Activated CD4-positive, alpha-beta T cell treated with anti-CD3 and anti-CD28 coated beads, Interleukin-10, Interleukin-2, amounts not matched to agents 100 ng/mL and 50 ng/mL, durations not matched to agents 16 hours and 8 hours (primary cell): ENCODE measurements around the gene KIAA1328.
"Not testable (repeated sequence)": the region's sequence is repeated elsewhere in the genome, so short reads cannot be mapped to it uniquely, and the experiment has no call there.

Experiments used
- DNase-seq: peaks from one replicate; pipeline ENCODE4 v3.0.0-alpha.2; 2020

KIAA1328 gene

DNA sequence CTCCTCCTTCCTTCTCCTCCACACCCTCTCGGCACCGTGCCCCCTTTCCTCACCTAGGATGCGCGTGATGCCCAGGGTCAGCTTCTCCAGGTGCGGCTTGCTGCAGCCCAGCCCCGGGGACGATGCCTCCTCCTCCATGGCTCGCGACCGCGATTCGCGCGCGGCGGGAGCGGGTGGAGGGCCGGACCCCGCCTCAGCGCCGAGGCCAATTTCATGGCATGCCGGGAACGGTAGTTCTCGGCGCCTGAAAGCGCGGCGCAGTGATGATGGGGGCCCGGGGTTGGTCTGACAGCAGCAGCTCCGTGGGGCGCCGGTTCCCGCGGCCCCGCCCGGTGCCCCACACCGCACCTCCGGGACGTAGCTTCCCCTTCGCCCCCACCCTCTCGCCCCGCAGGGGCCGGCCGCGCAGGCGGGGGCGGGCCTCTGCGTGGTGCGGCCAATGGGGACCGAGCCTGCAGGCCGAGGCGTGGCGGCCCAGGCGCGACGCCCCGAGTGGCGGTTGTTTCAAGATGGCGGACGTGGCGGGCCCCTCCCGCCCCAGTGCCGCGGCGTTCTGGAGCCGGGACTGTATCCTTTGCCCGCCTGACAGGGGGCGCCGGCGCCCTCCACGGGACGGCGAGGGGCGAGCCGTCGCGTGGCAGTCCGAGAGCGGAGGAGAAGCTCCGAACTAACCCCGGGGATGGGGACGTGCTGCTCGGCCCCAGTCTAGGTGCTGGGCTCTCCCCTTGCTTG lies at the start of gene KIAA1328, which contains the start of gene TPGS2:
KIAA1328 (plus strand) TSS at position 498 of the 732 bp plus-strand sequence; CDS start at position 510, 12 bp downstream.
TPGS2 (minus strand) TSS at position 373 of the 732 bp plus-strand sequence; CDS start at position 138, 235 bp downstream.
- DNase-seq, result peak; percentile 94

DNA sequence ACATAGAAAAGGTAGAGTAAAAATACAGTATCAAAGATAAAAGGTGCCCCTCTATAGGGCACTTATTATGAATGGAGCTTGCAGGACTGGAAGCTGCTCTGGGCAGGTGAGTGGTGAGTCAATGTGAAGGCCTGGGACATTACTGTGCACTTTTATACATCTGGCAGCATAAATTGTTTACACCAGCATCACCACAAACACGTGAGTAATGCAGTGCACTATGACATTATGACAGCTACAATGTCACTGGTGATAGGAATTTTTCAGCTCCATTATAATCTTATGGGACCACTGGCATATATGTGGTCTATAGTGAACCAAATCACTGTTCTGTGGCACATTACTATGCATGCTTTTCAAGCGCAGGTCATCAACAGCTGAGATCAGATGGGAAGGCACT lies 48.2 kb upstream of the KIAA1328 start:
- DNase-seq, result no peak

DNA sequence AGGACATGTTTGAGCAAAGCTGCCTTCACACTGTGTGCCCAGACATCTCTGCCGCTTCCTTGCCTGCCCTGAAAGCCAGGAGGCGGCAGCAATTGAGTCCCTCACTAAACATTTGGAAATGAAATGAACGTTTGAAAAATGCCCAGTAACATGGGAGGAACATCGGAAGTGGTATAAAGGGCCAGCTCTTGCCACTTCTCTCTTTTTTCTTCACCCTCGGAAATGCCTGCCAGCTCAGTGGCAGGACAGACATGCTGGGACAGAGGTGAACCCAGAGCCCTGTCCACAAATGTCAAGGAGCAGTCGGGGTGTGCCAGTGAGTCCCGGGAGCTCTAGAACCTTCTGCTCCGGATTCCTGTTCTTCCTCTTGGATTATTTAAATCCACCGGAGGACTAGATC lies 46.2 kb upstream of the KIAA1328 start:
- DNase-seq, result no peak

DNA sequence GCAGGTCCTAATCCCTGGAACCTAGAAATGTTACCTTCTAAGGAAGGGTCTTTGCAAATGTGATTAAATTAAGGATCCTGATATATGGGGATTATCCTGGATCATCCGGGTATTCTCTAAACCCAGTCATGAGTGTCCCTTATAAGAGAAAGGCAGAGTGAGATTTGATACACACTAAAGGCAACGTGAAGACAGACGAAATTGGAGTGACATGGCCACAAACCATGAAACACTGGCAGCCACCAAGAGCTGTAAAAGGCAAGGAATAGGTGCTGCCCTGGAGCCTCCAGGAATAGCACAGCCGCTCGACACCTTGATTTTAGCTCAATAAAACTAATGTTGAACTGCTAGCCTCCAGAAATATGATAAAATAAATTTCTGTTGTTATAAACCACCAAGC lies 45.1 kb upstream of the KIAA1328 start:
- DNase-seq, result no peak

DNA sequence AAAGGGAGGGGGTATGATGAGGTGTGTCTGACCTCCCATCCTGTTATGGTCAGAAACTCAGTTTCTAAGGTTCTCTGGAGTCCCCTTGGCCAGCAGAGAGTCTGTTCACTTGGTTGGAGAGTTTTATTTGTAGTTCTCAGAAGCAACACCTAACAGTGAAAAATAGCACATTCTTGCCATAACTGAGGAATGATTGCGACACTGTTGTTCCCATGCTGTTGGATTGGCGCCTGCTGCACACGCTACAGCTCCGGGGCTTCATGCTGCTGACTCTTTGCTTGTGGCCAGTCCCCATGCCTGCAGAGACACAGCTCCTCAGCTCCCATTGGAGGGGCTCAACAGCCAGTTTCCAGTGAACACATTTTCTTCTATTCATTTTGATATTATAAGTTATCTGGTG lies 42.2 kb upstream of the KIAA1328 start:
- no peak for DNase-seq

DNA sequence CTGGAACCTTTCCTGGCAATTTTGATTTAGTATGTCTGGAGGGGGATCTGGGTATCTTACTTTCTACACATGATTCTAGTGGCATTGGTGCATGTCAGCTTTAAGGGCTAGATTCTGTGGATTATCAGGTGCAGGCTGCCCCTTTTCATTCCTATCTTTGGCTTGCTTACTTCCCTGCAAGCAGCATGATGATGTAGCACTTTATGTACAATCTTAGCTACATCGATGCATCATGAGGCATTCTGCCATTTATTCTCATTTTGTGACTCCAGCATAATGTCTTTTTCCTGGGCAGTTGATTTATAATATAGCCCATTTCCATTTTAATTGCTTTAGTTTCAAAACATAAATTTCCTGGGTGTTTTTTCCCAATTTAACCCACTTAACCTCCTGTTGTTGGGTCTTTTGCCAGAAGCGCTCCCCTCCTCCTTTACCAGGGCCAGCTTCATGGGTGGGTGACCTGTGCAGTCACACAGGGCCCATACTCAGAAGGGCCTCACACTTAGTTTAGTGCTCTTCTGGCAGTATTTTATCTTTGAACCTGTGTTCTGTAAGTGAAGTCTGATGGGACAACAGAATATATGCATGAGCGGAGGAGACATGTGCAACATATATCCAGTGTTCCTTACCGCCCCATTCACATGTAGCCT lies 36.2 kb upstream of the KIAA1328 start:
- DNase-seq, result no peak

DNA sequence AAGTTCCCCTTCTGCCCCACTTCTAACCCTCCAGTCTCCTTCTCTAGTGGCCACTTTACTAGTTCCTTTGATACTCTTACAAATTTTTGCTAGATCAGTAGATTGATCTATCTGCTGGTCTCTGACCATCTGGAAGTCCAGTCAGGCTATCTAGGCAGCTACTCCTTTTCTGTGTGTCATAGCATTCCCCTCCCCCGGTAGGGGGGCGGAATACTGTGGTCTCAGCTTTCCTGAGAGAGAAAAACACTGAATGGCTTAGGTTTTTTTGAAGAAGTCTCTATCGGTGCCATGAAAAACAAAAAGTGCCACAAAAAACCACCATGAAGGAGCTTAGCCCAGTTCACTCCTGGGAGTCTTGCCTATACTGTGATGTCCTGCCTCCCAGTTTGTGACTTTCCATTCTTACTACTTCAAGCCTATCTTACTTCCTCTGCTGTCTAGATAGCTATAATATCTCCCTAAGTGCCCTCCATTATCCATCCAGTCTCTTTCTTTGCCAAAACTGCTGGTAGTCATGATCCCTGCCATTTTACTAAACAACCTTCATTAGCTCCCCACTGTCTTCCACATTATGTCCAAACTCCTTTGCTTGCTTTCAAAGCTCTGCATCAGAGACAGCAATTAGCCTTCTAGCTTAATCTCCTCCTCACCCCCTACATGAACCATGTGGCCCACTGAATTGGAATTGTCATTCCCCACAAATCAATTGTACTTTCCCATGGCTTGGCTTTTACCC lies 30.0 kb upstream of the KIAA1328 start:
- DNase-seq, result no peak

DNA sequence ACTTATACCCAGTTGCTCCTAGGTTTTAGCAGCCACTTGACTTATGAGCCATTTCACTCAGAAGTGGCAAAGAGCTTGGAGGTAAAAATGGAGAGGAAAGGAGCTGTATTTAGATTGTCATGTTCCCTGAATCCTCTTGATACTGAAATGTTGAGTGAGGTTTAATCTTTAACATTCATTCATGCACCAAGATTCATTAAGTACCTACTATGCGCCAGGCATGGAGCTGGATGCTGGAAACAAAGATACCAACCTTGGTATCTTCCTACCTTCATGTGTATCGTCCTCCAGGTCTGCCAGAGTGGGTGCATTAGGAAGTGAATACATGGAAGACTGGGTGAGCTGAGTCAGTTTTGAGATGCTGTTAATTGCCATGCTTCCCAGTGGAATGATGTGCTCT lies 23.8 kb upstream of the KIAA1328 start:
- no peak for DNase-seq

DNA sequence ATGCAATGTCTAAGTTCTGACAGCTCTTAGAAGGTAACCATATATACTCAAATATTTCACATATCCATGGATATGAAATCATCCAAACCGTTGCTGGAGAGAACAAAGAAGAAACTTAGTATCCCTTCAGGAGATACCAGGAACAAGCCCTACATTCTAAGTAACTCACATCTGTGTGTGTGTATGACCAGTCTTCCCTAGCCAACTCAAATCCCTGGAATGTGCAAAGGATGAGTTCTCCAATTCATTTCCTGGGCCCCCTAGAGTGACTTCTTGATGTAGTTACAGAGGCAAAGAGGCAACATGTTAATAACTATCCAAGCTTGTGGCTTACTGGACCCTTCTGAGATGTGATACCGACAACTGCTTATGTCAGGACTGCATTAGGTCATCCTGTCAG lies 20.2 kb upstream of the KIAA1328 start:
- DNase-seq, result no peak

DNA sequence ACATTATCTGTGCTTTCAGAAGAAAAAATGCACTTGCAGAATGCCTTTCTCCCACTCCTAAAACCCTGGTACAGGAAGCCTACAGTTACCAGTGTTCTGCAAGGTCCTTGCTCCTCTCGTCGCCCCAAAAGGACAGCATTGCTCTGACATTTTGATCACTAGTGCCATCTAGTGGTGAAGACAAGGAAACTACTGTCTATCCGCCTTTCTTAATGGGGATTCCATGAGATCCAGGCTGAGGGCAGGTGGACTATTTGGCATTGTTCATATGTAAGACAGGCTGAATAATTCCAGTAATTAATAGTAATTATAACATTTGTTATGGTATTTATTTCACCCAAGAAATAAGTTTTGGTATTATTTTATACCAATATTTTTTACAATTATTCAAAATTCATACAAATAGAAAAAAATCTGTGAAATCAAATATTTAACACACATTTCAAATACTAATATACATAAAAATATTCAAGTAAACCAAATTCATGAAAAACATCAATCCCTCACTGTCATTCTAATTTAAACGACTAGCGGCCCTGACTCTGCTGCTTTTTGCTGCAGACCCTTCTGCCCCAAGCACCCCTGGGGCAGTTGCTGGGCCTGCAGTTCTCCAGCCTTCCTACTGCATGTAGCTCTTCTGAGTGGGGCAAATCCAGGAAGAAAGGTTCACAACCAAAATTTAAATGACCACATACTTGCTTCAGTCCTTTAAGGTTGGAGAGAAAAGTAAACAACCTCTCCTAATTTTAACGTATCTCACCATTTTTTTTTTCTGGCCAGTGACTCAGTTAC lies 19.1 kb upstream of the KIAA1328 start:
- peak; percentile 72 for DNase-seq

DNA sequence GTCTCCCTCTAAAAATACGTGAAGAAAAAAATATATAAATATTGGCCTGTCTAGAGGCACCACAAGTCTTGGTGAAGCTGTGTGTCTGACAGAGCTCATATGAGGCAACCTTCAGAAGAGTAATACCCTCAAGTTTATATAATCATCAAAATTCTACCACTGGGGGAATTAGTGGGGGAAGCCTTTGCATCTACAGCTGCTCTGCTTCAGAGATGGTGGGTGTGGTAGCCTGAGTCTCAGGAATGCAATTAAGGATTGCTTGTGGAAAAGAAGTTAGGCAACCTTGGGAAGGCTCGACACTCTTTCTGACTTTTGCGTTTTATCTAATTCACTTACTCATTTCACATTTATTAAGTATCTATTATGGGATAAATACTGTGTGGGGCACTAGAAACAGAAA lies 17.5 kb upstream of the KIAA1328 start:
- DNase-seq, result no peak

DNA sequence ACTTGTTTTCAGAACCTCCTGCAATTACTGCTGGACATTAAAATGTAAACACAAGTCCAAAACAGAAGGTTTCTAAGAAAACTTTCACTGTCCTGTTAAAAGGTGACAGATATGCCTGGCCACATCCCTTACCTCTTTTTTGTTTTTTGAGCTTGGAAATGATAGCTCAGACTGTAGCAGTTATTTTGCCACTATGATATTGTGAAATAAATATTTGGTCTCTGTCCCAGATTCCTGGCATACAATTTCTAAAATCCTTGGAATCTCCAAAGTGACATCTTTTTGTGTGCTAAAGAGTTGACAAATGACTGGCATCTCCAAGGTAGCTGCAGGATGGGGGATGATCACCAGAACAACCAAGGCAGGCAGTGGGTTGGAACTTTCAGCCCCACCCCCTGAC lies 17.0 kb upstream of the KIAA1328 start:
- DNase-seq, result no peak

DNA sequence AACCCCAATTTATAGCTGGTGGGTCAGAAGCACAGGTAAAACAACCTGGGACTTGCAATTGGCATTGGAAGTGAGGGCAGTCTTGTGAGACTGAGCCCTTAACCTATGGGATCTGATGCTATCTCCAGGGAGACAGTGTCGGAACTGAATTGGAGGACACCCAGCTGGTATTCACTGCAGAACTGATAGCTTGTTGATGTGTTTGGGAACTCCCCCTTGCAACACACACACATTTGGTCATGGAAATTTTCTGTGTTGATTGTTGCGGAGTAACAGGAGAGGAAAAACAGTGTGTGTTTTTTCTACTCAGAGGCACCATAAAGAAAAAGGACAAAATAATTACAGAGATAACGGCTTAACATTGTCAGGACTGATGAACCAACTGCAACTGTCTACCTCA lies 16.2 kb upstream of the KIAA1328 start:
- DNase-seq, result no peak

DNA sequence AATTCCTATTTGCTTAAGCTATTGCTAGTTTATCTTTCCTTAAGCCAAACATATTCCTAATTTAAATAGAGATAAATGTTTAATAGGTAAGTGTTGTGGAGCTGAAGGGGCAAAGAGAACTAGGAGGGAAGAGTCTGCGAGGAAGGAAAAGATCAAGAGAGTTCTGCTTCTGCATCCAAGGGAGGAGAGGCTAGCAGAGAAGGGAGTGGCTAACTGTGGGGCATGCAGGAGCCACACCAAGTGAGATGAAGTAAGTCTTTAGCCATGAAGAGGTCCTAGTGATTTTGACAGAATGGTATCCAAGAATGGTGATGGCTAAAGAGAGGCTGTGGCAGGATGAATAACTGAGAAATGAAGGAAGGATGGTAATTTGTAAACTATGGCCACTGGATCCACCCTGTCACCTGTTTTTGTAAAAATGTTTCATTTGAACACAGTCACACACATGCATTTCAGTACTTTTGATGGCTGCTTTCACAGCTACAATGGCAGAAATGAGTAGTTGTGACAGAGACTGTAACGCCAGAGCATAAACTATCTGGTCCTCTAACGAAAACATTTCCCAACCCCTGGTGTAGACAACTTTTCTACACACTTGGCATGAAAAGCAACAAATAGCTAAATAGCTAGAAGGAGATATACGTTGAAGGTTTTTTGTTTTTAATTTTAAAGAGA lies 15.7 kb upstream of the KIAA1328 start:
- DNase-seq, result no peak

DNA sequence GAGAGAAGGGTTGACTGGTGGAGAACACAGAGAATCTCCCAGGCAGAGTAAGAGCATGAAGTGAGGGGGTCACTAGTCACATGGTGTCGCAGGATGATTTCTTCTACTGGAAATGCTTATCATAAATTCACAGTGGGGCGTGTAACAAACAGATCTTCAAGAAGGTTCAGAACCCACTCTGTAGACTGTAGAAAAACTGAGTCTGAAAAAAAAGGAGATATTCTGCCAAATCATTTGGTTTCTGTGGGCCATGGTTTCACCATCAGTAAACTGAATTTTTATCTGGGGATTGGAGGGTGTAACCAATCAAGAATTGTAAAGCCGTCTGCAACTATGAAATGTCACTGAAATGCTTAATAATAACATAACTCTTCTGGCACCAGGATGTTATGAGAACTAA lies 15.1 kb upstream of the KIAA1328 start:
- DNase-seq, result peak; percentile 2

DNA sequence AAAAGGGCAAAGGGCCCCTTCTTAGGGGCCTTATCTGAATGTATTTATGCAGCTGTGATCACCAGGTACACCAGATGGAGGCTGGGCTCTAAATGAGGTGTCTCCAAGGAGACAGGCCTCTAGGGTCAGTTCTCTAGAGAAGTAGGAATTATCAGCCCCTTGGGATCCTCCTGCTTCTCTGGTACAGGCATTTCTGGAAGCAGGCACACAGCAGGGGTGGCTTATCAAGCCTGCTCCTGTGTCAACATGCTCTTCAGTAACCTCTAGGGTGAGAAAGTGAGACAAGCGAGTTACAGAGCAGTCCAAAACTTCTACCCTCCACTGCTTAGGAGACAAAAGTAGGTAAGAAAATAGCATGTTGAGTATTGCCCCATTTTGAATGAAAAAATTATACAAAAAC lies 13.9 kb upstream of the KIAA1328 start:
- no peak for DNase-seq

DNA sequence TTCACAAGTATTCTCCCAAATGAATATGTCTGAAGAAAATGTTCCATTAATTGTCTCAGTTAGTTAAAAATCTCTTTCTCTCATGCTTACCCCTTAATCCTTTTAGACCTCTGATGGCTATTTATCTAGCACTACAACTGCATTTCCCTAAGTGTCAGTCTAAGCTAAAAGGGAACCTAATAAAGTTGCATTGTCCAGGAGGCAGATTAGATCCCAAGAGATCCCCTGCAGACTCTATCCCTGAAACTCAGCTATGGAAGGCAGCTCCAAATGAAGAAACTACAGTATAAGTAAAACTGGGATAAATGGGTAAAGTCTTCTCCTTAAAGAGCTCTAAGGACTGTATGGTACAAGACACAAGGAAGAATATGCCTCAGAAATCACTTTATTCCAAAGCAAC lies 12.8 kb upstream of the KIAA1328 start:
- not testable (repeated sequence) for DNase-seq

DNA sequence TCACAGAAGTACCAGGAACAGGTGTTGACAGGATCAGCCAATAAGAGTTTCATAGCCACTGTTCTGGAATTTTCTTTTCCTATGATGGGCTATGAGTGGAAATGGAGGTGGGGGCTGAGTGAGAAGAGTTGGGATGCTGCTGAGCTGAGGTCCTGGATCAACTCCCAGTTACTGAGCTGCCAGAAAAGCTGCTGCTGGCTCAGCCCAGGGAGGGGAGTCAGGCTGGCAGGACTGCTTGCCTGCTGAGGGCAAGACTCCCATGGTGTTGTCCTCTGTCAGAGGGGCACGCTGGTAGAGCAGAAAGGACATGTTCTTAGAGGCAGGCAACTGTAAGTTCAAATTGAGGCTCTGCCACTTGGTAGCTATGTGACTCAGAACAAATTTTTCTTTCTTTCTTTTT lies 11.9 kb upstream of the KIAA1328 start:
- DNase-seq, result no peak

DNA sequence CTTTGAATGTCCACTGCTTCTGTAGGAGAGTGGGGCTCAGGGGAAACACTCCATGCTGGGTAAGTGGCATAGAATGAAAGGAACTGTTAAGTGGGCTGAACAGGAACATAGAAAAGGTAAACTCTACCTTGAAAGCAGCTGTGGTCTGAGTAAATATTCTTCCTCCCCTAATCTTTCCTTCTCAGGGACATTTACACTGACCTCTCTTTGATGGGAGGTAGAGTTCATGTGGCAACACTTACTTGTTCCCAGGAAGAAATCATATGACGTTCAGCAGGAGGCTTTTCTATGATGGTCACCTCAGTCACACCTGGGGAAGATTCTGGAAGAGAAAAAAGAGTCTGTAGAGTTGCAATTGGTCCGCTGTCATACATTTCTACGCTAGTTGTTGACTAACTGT lies 10.3 kb upstream of the KIAA1328 start:
- DNase-seq, result no peak

DNA sequence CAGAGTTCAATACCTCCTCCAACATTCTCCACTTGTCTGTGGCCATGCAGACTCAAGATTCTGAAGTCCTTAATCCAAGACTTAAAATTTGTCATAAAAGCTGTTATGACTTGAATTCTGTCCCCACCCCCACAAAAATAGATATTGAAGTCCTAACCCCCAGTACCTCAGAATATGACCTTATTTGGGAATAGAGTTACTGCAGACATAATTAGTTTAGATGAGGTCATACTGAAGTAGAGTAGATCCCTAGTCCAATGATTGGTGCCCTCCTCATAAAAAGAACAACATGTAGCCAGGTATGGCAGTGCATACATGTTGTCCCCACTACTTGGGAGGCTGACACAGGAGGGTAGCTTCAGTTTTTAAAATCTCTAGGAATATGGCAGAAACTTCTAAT lies 9.3 kb upstream of the KIAA1328 start:
- DNase-seq, result no peak

DNA sequence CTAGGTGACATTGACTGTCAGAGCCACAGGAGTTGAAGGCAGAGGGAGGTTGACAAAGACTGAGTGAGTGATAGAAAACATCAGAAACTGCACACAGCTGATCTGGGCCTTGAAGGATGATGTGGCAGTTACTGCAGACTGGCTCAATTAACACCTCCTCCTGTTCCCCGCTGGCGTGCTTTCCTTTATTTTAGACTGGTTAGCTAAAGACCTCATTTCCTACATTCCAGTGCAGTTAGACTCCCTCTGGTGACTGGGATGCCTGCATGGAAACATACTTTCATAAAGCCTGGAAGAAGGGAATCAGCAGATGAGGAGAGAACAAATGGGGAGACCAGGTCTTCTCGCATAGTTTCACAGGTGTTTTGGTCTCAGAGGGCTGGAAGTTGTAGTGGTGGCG lies 7.2 kb upstream of the KIAA1328 start:
- no peak for DNase-seq

DNA sequence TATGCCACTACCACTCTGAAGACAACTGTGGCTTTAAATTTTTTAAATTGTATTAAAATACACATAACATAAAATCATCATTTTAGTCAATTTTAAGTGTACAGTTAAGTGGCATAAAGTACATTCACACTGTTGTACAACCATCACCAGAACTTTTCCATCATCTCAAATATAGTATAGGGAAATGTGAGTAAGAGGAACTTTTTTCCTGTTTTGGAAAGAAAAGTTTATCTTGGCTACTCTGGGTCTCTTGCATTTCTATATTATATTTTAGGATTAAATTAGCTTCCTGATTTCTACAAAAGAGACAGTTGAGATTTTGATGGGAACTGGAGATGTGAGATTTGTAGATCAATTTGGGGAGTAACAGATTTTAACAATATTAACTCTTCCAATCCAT lies 3.4 kb upstream of the KIAA1328 start:
- DNase-seq, result no peak

DNA sequence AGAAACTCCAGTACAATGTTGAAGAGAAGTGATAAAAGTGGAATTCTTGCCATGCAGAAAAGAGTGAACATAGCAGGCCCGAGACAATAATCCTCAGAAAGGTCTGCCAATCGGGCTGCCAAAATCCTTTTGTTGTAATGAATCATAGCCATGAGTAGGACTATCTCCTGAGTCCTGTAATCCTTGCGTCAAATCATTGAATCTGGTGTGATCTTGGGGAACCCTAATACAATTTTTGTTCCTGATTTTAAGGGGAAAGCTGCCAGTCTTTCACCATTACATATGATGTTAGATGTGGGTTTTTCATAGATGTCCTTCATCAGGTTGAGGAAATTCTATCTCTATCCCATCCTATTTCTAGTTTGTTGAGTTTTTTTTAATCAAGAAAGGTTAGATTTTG lies 2.4 kb upstream of the KIAA1328 start:
- no peak for DNase-seq
